Brain pericyte (primary cell): ENCODE results near the gene XPO6.
"Not testable (repeated sequence)": the region's sequence is repeated elsewhere in the genome, so short reads cannot be mapped to it uniquely, and the experiment has no call there.

Experiments used
- DNase-seq: peaks from one replicate; pipeline ENCODE4 v3.0.0-alpha.2; 2012; ENCODE audit warnings: low read depth, low spot score

Gene XPO6, protein sequence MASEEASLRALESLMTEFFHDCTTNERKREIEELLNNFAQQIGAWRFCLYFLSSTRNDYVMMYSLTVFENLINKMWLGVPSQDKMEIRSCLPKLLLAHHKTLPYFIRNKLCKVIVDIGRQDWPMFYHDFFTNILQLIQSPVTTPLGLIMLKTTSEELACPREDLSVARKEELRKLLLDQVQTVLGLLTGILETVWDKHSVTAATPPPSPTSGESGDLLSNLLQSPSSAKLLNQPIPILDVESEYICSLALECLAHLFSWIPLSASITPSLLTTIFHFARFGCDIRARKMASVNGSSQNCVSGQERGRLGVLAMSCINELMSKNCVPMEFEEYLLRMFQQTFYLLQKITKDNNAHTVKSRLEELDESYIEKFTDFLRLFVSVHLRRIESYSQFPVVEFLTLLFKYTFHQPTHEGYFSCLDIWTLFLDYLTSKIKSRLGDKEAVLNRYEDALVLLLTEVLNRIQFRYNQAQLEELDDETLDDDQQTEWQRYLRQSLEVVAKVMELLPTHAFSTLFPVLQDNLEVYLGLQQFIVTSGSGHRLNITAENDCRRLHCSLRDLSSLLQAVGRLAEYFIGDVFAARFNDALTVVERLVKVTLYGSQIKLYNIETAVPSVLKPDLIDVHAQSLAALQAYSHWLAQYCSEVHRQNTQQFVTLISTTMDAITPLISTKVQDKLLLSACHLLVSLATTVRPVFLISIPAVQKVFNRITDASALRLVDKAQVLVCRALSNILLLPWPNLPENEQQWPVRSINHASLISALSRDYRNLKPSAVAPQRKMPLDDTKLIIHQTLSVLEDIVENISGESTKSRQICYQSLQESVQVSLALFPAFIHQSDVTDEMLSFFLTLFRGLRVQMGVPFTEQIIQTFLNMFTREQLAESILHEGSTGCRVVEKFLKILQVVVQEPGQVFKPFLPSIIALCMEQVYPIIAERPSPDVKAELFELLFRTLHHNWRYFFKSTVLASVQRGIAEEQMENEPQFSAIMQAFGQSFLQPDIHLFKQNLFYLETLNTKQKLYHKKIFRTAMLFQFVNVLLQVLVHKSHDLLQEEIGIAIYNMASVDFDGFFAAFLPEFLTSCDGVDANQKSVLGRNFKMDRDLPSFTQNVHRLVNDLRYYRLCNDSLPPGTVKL

DNA sequence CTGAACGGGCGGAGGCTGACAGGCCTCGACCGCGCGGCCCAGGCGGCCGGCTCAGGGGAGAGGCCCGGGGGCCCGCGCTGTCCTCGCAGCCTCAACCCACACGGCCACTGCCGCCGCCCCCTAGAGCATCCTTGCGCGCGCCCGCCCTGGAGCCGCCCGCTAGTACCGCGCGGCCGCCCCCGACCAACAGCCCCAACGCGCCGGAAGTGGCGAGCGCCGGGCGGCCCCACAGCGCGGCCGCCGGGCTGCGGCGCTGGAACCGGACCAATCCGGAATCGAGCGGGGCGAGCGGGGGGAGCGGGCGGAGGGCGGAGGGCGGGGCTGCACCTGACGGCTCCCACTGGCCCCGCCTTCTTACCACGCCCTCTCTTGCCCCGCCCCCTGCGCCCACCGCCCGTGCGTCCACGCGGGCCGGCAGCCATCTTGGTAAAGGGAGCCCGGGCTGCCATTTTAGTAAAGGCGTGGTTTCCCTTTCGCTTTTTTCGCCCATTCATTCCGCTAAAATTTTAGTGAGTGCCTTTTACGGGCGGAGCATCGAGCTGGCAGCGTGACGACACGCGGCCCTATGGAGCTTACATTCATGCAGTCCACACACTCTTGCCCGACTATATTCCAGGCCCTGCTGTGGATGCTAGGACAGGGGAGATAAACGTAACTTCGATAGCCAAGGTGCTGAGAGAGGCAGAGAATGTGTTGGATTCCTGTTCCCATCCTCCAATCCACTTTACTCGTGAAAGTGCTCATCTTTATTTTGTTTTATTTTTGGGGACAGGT lies at the start of gene XPO6:
Gene XPO6, minus strand, starts transcription at position 208 of the 774 bp plus-strand sequence. CDS start 597 bp downstream, outside the sequence.
- peak; percentile 81 for DNase-seq

DNA sequence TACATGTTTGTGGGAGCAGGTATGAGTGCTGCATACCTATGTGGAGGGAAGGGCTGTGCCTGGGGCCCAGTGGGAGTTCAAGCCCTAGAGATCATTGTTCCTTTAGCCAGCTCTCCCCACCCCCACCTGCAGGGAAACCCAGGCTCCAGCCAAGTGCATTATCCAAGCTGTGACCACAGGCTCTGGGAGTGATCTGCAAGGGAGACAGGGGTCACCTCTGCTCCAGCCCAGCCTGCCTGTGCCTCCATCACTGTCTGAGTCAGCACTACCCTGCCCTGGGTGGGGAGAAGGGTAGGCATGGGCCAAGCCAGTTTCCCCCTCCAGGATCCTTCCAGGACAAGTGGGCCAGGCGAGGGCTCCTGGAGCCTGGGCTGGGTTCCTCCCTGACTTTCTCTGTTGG lies 48.4 kb upstream of the XPO6 start:
- no peak for DNase-seq

GRCh38 chr16:28259781-28260150 lies 48.0 kb upstream of the XPO6 start:
- no peak for DNase-seq

GRCh38 chr16:28259091-28259780 lies 47.5 kb upstream of the XPO6 start:
- no peak for DNase-seq

DNA sequence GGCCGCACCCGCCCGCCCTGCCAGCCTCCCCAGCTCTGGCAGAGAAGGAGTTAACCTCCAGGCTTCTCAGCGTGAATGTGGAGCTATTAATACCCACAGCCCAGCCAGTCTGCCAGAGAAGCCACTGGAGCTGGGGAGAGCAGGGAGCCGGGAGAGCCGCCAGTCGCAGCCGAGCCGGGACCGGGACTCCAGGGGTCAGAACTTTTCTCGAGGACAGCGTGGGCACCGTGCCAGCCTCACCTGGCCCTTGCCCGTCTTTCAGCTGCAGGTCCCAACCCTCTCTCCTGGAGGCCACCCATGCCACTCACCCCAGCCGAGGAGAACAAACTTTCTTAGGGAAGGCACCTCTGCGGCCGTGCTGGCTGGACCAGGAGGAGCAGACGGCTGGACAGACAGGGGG lies 46.8 kb upstream of the XPO6 start:
- DNase-seq: no peak

DNA sequence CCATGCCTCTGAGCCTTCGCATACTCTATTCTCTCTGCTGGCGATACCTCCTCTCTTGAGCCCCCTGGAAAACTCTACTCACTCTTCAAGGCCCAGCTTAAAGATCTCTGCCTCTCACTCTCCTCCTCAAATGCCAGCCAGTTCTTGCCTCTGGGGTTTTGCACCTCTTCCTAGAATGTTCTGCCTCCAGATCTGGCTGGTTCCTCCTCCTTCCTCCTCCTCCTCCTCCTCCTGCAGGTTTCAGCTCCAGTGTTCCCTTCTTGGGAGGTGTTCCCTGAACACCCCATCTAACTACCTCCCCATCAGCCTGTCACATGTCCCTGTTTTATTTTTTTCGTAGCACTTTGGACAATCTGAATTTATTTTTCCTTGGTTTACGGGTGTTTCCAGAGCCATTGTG lies 45.5 kb upstream of the XPO6 start:
- no peak for DNase-seq

- DNase-seq: no peak
Observed at GRCh38 chr16:28255838-28256237, 44.1 kb upstream of the XPO6 start.

GRCh38 chr16:28254158-28254557 lies 42.4 kb upstream of the XPO6 start:
- DNase-seq: no peak

- no peak for DNase-seq
Observed at GRCh38 chr16:28250999-28251398, 39.2 kb upstream of the XPO6 start.

DNA sequence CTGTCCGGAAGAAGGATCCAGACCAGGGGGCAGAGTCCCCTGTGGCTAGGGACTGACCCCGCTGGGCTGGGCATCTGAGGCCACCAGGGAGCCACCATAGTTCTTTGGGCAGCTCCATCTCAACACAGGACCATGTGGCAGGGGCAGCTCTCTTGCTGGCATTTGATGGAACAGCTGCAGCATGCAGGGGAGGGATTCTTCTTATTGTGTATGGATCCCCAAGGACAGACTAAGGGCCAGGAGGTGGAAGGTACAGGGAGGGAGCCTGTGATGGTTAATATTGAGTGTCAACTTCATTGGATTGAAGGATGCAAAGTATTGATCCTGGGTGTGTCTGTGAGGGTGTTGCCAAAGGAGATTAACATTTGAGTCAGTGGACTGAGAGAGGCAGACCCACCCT lies 37.7 kb upstream of the XPO6 start:
- DNase-seq: not testable (repeated sequence)

DNA sequence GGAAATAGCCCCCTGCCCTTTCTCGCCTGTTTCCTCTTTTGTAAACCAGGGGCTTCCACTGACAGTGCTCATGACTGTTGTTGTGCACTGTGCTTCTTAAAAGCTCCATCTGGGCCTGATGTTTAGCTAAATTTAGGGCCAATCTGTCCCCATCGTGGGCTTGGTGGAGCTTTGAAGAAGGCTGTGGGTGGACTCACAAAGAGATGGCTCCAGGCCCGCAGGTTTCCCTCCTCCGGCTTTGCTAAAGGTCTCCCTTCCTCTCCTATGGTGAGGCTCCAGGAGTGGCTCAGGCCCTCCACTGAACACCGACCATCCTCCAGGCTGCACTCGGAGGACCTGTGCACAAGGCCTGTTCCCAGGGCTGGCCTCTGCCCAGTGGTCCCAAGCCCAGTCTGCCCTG lies 30.2 kb upstream of the XPO6 start:
- no peak for DNase-seq

- no peak for DNase-seq
Observed at GRCh38 chr16:28237754-28238357, 26.1 kb upstream of the XPO6 start.

DNA sequence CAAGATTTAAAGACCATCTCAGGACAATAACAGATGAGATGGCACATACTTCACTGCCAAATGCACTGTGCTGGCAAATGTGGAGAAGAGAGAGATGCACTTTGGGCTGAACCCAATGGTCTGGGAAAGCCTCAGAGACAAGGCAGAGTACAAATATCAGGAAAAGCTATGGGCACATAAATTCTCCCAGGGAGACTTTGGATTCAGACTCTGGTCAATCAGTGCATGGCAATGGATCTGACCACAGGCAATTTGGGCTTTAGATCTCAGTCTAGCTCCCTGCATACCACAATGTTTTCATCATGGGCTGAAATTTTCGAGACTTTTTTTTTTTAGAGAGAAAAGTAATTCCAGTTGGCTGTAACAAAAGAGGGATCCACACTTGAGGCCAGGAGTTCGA lies 20.0 kb upstream of the XPO6 start:
- no peak for DNase-seq

DNA sequence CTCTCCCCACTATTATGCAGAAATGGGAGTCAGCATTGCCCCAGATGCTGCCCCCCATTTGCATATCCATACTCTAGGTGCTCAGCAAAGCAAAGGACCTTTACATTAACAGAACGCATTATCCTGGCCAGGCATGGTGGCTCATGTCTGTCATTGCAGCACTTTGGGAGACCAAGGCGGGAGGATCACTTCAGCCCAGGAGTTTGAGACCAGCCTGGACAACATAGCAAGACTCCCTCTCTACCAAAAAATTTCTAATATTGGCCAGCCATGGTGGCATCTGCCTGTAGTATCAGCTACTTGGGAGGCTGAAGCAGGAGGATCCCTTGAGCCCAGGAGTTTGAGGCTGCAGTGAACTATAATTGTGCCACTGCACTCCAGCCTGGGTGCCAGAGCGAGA lies 12.1 kb upstream of the XPO6 start:
- DNase-seq: not testable (repeated sequence)

DNA sequence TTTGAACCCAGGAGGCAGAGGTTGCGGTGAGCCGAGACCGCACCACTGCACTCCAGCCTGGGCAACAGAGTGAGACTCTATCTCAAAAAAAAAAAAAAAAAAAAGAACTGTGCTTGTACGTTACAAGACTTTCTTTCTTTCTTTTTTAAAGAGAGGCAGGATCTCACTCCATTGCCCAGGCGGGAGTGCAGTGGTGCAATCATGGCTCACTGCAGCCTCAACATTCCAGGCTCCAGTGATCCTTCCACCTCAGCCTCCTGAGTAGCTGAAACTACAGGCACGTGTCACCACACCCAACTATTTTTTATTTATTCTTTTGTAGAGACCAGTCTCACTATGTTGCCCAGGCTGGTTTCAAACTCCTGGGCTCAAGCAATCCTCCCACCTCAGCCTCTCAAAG lies 8.0 kb upstream of the XPO6 start:
- not testable (repeated sequence) for DNase-seq

DNA sequence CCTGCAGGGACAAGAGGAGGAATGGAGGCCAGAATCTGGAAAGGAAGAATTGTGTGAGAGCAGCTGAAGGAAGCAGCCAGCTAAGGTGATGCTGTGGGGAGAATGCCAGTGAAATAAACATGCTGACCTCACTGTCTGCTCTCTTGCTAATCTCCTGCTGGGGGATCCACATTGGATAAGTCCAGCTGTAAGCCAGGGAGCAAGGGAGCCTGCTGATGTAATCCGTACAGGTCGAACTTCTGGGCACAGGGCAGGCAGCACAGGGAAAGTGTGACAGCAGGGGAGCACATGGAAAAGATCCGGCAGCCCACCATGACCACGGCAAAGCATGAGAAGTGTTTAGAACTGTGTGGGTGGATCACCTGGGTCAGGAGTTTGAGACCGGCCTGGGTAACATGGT lies 7.5 kb upstream of the XPO6 start:
- no peak for DNase-seq

DNA sequence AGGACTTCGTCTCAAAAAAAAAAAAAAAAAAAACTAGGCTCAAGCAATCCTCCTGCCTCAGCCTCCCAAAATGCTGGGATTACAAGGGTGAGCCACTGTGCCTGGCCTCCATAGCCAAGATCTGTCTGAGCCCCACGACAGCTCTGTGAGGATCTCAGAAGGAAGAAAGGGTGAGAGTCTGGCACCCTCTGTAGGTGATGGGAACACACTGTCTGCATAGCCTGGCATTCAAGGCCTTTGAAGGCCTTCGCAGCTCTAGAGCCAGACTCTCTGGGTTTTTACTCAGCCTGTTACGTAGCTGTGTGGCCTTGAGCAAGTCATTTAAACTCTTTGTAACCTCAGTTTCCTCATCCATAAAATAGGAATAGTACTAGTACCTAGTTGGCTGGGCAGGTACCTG lies 6.3 kb upstream of the XPO6 start:
- DNase-seq: no peak

- no peak for DNase-seq
Observed at GRCh38 chr16:28217326-28217725, 5.6 kb upstream of the XPO6 start.

GRCh38 chr16:28213396-28213795 lies 1.6 kb upstream of the XPO6 start:
- no peak for DNase-seq

DNA sequence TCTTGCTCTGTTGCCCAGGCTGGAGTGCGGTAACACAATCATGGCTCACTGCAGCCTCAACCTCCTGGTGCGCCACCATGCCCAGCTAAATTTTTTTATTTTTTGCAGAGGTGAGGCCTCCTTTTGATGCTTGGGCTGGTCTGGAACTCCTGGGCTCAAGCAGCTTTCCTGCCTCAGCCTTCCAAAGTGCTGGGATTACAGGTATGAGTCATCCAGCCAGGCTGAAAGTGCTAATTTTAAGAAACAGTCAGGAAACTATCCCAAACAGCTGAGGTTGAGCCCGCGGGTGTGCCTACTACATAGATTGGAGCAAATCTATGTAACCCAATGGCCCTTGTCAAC lies 738 bp upstream of the XPO6 start:
- no peak for DNase-seq
